HCT116 (cell line): ENCODE measurements around the gene ZC3H12A.

Source experiments
- ATF3 ChIP-seq: IDR thresholded peaks from 2 replicates; pipeline ENCODE4 v1.6.1; 2012
- CTCF ChIP-seq, 3 experiments: fragments of 200-600 bp in 1 of 3; sonication (generic) in 1 of 3; IDR thresholded peaks in 2 of 3; conservative IDR thresholded peaks in 1 of 3; 2 replicates each; pipeline ENCODE4 v1.5.1; 2012 to 2017; ENCODE audit warnings: low read depth in 2 of 3, low read length in 2 of 3, antibody characterized with exemption in 1 of 3, borderline replicate concordance in 1 of 3, control low read depth in 1 of 3, mild to moderate bottlenecking in 1 of 3, mixed read lengths in 1 of 3, mixed run types in 1 of 3, moderate library complexity in 1 of 3; ENCODE audit not compliant: insufficient read depth in 1 of 3
- ELF1 ChIP-seq: IDR thresholded peaks from 2 replicates; pipeline ENCODE4 v1.6.1; 2012; ENCODE audit warnings: low read depth, borderline replicate concordance
- EZH2 ChIP-seq: fragments of 200-600 bp; sonication (generic); IDR thresholded peaks from 2 replicates; pipeline ENCODE4 v1.6.1; 2017; ENCODE audit warnings: antibody characterized with exemption, mixed run types
- REST ChIP-seq: IDR thresholded peaks from 2 replicates; pipeline ENCODE4 v1.6.1; 2012; ENCODE audit warnings: low read depth
- ZNF274 ChIP-seq: fragments of 200-500 bp; sonication (Bioruptor generic); IDR thresholded peaks from 2 replicates; pipeline ENCODE4 v1.6.1; 2014; ENCODE audit warnings: mild to moderate bottlenecking, low read depth, low read length, inconsistent platforms

GRCh38 chr1:37448691-37449417 lies 25.5 kb upstream of the ZC3H12A start:
- TF ChIP-seq ELF1, result no peak
- TF ChIP-seq CTCF (IDR thresholded peaks at IDR 0.05 in 2 of 3, conservative IDR thresholded peaks at IDR 0.05 in 1 of 3; ENCODE audit: borderline replicate concordance in 1 of 3, insufficient read depth in 1 of 3, low read depth in 2 of 3, low read length in 2 of 3), result no peak
- TF ChIP-seq EZH2, result no peak
- TF ChIP-seq ATF3, result no peak
- no peak for TF ChIP-seq ZNF274
- TF ChIP-seq REST, result no peak
